Smooth muscle cell of trachea (primary cell): Measurements from ENCODE around the gene LRRC10. TPM values are rescaled to one million over a fixed set of nuclear protein-coding genes. Genes with fewer than 3 reads are reported as not detected.

Experiments
- total RNA-seq: library from RNA; depleted of rRNA; stranded (reverse); fragments of >200 nt; gene quantifications from 2 replicates; pipeline ENCODE4 v1.2.1, GENCODE V29; 2014

Gene LRRC10, protein sequence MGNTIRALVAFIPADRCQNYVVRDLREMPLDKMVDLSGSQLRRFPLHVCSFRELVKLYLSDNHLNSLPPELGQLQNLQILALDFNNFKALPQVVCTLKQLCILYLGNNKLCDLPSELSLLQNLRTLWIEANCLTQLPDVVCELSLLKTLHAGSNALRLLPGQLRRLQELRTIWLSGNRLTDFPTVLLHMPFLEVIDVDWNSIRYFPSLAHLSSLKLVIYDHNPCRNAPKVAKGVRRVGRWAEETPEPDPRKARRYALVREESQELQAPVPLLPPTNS
- total RNA-seq, result not detected in 2 replicates

DNA sequence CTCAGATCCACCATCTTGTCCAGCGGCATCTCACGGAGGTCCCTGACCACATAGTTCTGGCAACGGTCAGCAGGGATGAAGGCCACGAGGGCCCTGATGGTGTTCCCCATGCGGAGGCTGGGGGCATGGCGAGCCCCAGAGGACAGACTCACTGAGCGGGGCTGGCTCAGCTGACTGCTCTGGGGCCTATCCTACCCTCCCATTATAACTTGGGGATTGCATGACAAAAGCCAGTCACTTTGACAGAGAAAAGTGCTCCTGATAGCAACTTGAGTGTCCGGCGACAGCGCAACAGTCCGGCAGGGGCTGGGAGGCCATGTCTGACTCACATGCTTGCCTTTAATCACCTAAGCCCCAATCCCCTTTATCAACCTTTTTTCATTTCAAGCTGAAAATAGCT, at the start of gene LRRC10:
LRRC10 (minus strand) TSS at position 179 of the 400 bp plus-strand sequence; CDS start at position 110, 69 bp downstream.

DNA sequence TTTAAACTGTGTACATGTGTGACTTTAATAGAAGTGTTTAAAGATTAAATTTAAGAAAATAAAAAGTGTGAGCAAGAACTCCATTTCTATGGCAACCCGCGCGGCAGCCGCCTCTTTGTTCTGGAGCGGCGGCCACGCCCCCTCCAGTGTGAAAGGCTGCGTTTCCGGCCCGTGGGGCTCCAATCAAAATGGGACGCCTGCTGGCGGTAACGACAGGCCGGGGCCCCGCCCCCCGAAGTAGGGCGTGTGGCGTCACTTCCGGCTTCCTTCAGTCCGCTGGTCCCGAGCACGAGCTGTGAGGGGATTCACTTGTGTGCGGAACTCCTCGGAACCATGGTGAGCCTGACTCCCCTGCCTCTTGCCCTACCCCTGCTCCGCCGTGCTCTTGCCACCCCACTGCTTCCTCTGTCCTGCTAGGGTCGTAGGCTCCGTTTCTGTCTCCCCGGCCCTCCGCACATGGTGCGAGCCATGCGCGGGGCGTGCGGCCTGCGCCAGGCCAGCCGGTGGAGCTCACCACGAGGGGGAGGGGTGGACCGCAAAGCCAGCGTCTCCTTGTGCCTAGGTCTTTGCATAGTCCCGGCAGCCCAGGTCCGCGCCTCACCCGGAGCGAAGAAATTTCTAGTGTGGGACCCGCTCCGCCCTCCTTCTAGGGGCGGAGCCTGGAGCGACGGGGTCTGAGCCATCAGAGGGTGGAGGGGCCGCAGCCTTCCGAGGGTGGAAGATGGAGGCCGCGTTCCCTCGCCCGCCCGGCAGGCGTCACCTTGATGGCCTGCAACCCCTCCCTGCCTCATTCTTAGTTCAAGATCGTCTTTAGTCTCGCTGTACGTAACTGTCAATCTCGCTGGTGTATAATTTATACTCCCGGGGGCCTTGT, 25.3 kb downstream of the LRRC10 start, which contains the start of gene CCT2:
CCT2 (plus strand) TSS at position 271 of the 874 bp plus-strand sequence; CDS start at position 334, 63 bp downstream.

Other genes with a start within 250 kb of the LRRC10 start
- 51.6 and 56.9 TPM in 2 replicates for gene FRS2, start 140.5 kb downstream of the LRRC10 start, total RNA-seq
- gene CCT2, start 25.4 kb downstream of the LRRC10 start, total RNA-seq, result 208 and 258 TPM in 2 replicates
- gene BEST3, start 88.4 kb upstream of the LRRC10 start, total RNA-seq, result not detected in 2 replicates
- 2.6 and 2.8 TPM in 2 replicates for gene RAB3IP, start 128.0 kb upstream of the LRRC10 start, total RNA-seq
- not detected in 2 replicates for gene MYRFL, start 214.3 kb upstream of the LRRC10 start, total RNA-seq